ENCODE measurements around the gene MTUS2.

MTUS2 gene

GRCh38 chr13:28820099-28821051, at the start of gene MTUS2:
TSS of gene MTUS2 (plus strand) at chr13:28820339.
- DNase-seq (ENCODE audit: low read depth in 2 of 2): no peak

DNA sequence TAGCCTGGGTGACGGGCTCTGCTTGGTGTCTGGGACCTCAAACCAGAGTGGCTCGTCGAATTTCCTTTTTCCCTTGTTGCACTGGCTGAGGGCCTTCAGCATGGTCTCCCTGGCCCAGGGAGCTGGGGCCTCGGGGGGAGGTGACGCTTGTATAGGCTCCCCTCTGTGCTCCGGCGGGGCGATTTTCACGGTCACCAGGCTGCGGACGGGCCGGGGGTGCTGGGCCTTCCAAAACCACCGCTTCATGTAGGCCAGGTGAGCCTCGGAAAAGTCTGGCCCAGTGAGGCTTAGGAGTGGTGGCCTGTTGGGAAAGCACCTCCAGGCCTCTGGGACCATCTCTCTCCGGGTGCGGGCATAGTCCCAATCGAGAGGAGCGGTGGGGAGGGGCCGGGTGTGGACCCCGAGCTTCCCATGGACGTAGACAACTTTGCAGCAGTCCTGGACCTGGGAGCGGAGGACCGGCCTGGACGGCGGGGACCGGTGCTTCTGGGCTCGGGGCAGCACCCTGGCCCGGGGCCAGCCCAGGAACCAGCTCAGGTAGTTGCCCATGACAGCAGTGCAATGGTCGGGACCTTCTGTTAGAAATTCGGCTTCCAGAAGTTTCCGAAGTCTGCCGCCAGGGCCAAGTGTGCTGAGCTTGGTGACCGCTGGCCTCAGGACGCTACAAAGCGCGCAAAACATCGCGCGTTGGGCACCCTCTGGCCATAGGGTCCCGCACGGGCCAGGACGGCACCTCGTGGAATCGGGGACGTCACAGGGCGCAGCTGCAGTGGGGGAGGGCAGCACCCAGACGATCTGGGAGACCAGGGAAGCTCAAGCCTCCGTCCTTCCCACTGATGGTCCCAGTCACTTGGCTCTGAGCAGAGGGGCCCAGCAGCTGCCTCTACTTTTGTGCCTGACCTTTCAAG, 41.6 kb upstream of the MTUS2 start:
- no peak for DNase-seq (ENCODE audit: low read depth in 2 of 2)

- DNase-seq (ENCODE audit: low read depth in 2 of 2): no peak
Observed at GRCh38 chr13:28792992-28793391, 27.1 kb upstream of the MTUS2 start.

- DNase-seq (ENCODE audit: low read depth in 2 of 2): no peak
Observed at GRCh38 chr13:28794396-28794795, 25.7 kb upstream of the MTUS2 start.

DNA sequence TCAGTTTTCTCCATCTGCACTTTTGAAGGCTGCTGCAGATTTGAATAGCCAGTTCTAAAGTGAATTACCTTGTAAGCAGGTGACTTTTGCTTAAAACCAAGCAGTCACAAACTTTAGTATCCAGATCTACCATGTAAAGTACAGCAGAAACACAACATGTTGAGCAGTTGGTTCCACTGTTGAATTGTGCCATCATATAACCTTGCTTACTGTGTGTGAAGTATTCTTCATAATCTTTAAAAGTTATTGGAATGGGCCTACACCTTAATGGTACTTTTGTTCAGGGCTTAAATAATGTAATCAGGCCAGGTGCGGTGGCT, 23.2 kb upstream of the MTUS2 start:
- DNase-seq (ENCODE audit: low read depth in 2 of 2): no peak

GRCh38 chr13:28805193-28805819, 14.8 kb upstream of the MTUS2 start:
- DNase-seq (ENCODE audit: low read depth in 2 of 2): peak; percentile 25 to 44

DNA sequence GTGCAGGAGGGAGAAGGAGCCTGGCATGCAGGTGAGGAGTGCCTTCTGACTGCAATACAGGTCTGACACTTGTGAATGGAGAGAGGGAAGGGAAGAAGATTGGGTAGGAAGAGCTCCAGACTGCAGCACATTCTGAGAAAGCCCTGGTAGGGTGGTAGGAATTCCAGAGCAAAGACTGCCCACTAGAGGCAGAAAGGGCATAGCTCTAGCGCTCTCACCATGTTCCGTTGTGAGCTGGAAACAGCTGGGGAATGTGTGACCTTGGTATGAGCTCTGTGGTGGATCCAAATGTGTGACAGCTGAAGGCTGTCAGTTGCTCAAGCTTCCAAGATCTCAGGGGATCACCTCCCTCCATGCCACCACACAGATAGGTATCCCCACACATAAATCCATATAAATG, 2.9 kb upstream of the MTUS2 start:
- DNase-seq (ENCODE audit: low read depth in 2 of 2): no peak

- no peak for DNase-seq (ENCODE audit: low read depth in 2 of 2)
Observed at GRCh38 chr13:28819046-28819730, 951 bp upstream of the MTUS2 start.

DNA sequence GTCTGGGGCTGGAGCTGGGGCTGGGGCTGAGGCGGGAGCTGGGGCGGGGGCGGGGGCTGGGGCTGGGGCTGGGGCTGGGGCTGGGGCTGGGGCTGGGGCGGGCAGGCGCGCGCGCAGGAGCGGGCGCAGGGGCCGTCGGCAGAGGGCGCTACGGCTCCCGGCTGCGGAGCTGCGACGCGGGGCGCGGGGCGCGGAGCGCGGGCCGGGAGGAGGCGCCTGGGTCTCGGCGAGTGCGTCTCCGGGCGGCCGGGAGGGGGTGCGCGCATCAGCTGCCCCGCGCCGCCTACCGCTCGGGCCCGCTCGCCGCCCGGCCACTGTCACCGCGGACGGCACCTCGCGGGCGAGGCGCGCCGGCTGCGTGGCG, 422 bp upstream of the MTUS2 start:
- peak; percentile 36 to 37 for DNase-seq (ENCODE audit: low read depth in 2 of 2)

- DNase-seq (ENCODE audit: low read depth in 2 of 2): no peak
Observed at GRCh38 chr13:28822151-28822550, 2.0 kb downstream of the MTUS2 start.

GRCh38 chr13:28822801-28823200, 2.7 kb downstream of the MTUS2 start:
- DNase-seq (ENCODE audit: low read depth in 2 of 2): no peak

DNA sequence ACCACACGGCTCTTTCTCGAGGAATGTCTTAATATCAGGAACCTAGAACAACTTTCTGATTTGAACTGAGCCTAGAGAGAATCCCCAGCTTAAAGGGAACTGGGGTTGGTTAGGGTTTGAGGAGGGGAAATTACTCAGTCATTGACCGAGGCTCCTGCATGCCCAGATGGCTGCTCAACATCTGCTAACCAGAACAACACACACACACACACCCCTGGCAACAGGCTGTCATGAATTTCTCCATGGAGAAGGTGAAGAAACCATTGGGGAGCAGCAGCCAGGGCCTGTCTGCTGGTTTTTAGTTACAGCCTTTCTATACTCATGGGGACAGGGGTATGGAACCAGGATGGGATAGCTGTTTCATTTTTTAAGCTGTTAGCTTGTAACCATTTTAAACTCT, 5.2 kb downstream of the MTUS2 start:
- DNase-seq (ENCODE audit: low read depth in 2 of 2): no peak

- DNase-seq (ENCODE audit: low read depth in 2 of 2): no peak
Observed at GRCh38 chr13:28826368-28826767, 6.2 kb downstream of the MTUS2 start.

- DNase-seq (ENCODE audit: low read depth in 2 of 2): no peak
Observed at GRCh38 chr13:28830580-28830979, 10.4 kb downstream of the MTUS2 start.

DNA sequence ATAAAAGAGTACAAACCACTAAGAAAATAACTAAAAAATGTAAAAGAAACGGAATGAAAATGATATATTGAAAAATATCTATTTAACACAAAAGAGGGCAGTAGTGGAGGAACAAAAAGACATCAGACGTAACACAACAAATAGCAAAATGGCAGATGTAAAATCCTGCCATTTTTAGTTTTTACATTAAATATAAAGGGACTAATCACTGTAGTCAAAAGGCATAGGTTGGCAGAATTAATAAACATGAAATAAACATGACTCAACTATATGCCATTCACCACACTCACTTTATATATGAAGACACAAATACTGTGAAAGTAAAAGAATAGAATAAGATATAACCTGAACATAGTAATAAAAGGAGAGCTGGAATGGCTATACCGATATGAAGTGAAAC, 11.0 kb downstream of the MTUS2 start:
- DNase-seq (ENCODE audit: low read depth in 2 of 2): no peak

DNA sequence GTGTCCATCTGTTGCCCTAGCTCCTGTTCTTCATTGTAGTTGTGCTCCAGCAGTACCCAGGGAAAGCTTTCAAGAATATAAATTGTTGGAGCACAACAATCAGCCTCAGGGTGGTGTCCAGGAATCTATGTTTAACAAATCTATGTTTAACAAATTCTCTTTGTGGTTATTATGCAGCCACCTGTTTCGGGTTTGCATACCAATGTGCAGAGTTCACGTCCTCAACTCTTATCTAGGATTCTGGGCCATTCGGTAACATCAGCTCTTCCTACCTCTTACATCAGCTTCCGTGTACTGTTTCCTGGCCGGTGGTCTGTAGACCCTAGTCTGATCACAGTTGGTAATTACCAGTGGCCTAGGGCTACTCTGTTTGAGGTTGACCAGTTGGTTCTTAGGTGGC, 17.0 kb downstream of the MTUS2 start:
- DNase-seq (ENCODE audit: low read depth in 2 of 2): no peak

- no peak for DNase-seq (ENCODE audit: low read depth in 2 of 2)
Observed at GRCh38 chr13:28843639-28844038, 23.5 kb downstream of the MTUS2 start.

GRCh38 chr13:28849441-28849840, 29.3 kb downstream of the MTUS2 start:
- no peak for DNase-seq (ENCODE audit: low read depth in 2 of 2)

DNA sequence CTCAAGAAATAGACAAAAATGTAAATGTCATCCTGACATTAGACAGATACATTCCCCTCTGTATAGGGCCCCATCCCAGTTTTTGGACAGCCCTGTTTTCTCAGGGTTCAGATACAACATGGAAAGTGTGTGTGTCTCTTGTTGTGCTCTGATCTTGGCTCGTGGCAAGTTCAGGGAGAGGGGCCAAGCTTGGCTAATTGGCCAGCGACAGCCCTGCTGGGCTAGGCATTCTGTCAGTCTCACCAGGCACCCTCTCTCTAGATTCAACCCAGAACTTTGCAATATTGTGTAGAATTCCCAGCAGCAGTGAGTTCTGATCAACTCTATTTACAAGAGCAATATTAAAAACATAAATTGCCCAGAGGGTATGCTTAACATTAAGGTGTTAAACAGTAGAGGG, 30.1 kb downstream of the MTUS2 start:
- no peak for DNase-seq (ENCODE audit: low read depth in 2 of 2)

DNA sequence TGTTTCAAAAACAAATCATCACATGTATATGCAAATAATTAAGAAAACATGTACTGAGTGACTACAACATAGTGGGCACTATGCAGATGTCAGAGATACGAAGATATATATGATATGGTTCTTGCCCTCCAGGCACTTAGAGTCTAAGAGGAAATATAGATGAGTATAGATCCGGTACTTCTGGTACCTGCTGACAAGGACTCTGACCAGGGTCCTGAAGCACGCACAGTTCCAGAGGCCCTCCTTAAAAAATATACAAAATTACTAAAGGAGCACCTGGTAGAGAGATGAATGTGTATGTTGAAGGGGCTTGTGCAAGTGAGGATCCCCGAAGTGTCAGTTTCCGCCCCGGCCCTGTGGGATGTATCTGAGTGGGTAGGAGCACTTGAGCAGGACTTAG, 31.3 kb downstream of the MTUS2 start:
- DNase-seq (ENCODE audit: low read depth in 2 of 2): no peak

DNA sequence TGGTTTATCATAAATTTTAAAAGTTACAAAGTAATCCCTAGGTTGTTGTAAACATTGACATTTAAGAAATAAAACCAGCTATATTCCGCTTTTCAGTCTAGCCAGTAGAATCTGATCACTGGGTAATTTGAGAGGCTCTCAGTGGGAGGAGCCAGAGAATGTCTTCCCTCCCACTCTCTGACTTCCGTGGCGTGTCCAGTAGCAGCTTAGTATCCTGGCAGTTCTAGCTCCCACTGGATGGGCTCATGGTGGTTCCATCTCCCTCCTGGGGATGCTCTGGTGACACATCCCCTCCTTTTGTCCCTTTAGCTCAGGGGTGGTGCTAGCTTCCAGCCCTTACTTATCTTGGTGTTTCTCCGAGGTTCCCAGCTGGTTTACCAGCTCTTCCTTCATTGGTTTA, 34.5 kb downstream of the MTUS2 start:
- no peak for DNase-seq (ENCODE audit: low read depth in 2 of 2)

DNA sequence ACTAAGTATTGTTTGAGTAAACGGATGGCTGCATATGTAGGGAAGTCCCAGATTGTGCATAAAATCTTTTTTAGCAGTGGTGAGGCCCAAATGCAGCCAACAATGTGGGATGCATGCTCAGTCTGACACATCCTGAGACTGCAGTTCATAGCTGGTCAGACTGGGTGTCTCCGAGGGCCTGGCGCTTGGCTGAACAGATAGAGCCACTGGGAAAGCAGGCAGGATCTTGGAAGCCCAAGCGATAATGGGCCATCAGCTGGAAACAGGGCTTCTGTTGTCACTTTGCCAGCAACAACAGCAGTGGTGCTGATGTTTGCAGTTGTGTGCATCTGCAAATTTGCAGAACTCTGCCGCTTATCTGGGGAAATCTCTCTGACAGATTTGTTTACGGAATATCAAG, 36.1 kb downstream of the MTUS2 start:
- no peak for DNase-seq (ENCODE audit: low read depth in 2 of 2)

Measured in stimulated activated CD8-positive, alpha-beta memory T cell treated with anti-CD3 and anti-CD28 coated beads, Interleukin-2, amount 100 ng/mL, for 48 hours (primary cell).